HEK293T (cell line): ENCODE measurements around the gene PLCH2.

ENCODE experiments used
- CTCF ChIA-PET: fragments of 350-600 bp; formaldehyde crosslinking; extraction: SDS; loops from one replicate; lab custom pipeline; 2021; ENCODE audit warnings: antibody characterized with exemption, inconsistent platforms; lab: Yijun Ruan, JAX
- POLR2A ChIA-PET: fragments of 350-600 bp; formaldehyde crosslinking; extraction: SDS; loops from one replicate; lab custom pipeline; 2020; ENCODE audit warnings: antibody characterized with exemption, inconsistent platforms; lab: Yijun Ruan, JAX
- DNase-seq: peaks from one replicate; pipeline ENCODE4 v3.0.0; 2012; ENCODE audit warnings: mixed read lengths; ENCODE audit errors: extremely low spot score
- ARNT ChIP-seq: fragments of 450-650 bp; IDR thresholded peaks from 2 replicates; pipeline ENCODE4 v1.6.1; 2017; ENCODE audit warnings: mild to moderate bottlenecking
- BHLHE40 ChIP-seq: fragments of 450-650 bp; IDR thresholded peaks from 2 replicates; pipeline ENCODE4 v1.6.1; 2016; ENCODE audit warnings: mild to moderate bottlenecking, moderate library complexity, borderline replicate concordance
- CTBP1 ChIP-seq: fragments of 450-650 bp; IDR thresholded peaks from 2 replicates; pipeline ENCODE4 v1.6.1; 2016; ENCODE audit warnings: borderline replicate concordance
- ELF4 ChIP-seq: fragments of 450-650 bp; IDR thresholded peaks from 2 replicates; pipeline ENCODE4 v1.6.1; 2017; ENCODE audit warnings: antibody characterized with exemption
- FOXK2 ChIP-seq: fragments of 450-650 bp; IDR thresholded peaks from 2 replicates; pipeline ENCODE4 v1.6.1; 2016; ENCODE audit warnings: mild to moderate bottlenecking
- FOXM1 ChIP-seq: fragments of 450-650 bp; IDR thresholded peaks from 2 replicates; pipeline ENCODE4 v1.6.1; 2017; ENCODE audit warnings: mild to moderate bottlenecking, borderline replicate concordance
- HDGF ChIP-seq: fragments of 450-650 bp; IDR thresholded peaks from 2 replicates; pipeline ENCODE4 v1.6.1; 2017; ENCODE audit warnings: antibody characterized with exemption, borderline replicate concordance
- L3MBTL2 ChIP-seq: fragments of 450-650 bp; conservative IDR thresholded peaks from 2 replicates; pipeline ENCODE4 v1.6.1; 2016; ENCODE audit warnings: mild to moderate bottlenecking
- NFRKB ChIP-seq: fragments of 450-650 bp; IDR thresholded peaks from 2 replicates; pipeline ENCODE4 v1.6.1; 2016; ENCODE audit warnings: mild to moderate bottlenecking, moderate library complexity
- PKNOX1 ChIP-seq: fragments of 450-650 bp; IDR thresholded peaks from 2 replicates; pipeline ENCODE4 v1.6.1; 2016
- SP1 ChIP-seq: fragments of 450-650 bp; IDR thresholded peaks from 2 replicates; pipeline ENCODE4 v1.6.1; 2017
- SUZ12 ChIP-seq: fragments of 450-650 bp; IDR thresholded peaks from 2 replicates; pipeline ENCODE4 v1.6.1; 2016; ENCODE audit warnings: mild to moderate bottlenecking
- TARDBP ChIP-seq: fragments of 450-650 bp; IDR thresholded peaks from 2 replicates; pipeline ENCODE4 v1.6.1; 2016
- ZNF384 ChIP-seq: fragments of 450-650 bp; IDR thresholded peaks from 2 replicates; pipeline ENCODE4 v1.6.1; 2016

The PLCH2 gene

GRCh38 chr1:2540816-2541492 lies 64.9 kb downstream of the PLCH2 start:
- TF ChIP-seq ARNT (no peak), HDGF (no peak)
- ChIA-PET CTCF (no interaction called here), POLR2A (interaction anchor here (1.3 kb wide), 1 partner anchor 14 kb away, joined by 4 read pairs; the partner anchor contains the start of gene PANK4)
- DNase-seq = no peak

GRCh38 chr1:2541619-2542245 lies 65.6 kb downstream of the PLCH2 start:
- 0 out of 2 replicates have a peak, but pooled peaks have one; percentile 32 for TF ChIP-seq FOXM1
- TF ChIP-seq ZNF384 = no peak
- no peak for TF ChIP-seq CTBP1
- no peak for TF ChIP-seq PKNOX1
- TF ChIP-seq NFRKB = no peak
- no peak for TF ChIP-seq BHLHE40
- TF ChIP-seq ELF4 = no peak
- CTCF ChIA-PET = no interaction called here
- POLR2A ChIA-PET = interaction anchor here (1.3 kb wide), 1 partner anchor 129 kb away, joined by 4 read pairs; no protein-coding TSS in a partner anchor
- DNase-seq = no peak

GRCh38 chr1:2542246-2542915 lies 66.3 kb downstream of the PLCH2 start:
- DNase-seq = no peak
- POLR2A ChIA-PET = interaction anchor here (1.3 kb wide), 1 partner anchor 129 kb away, joined by 4 read pairs; no protein-coding TSS in a partner anchor
- CTCF ChIA-PET = no interaction called here
- TF ChIP-seq TARDBP (no peak), PKNOX1 (no peak)

GRCh38 chr1:2543543-2544092 lies 67.5 kb downstream of the PLCH2 start:
- ChIA-PET CTCF (no interaction called here), POLR2A (interaction anchor here (4.5 kb wide), 1 partner anchor 16 kb away, joined by 74 read pairs; the partner anchor contains the start of genes HES5 and PANK4)
- DNase-seq = no peak
- TF ChIP-seq PKNOX1 (no peak), SP1 (no peak), BHLHE40 (no peak), ELF4 (no peak), FOXK2 (no peak), ARNT (no peak), TARDBP (no peak), FOXM1 (no peak), CTBP1 (no peak)

- no peak for DNase-seq
- POLR2A ChIA-PET = interaction anchor here (2.9 to 4.5 kb wide), 2 partner anchors 11 to 17 kb away, joined by 10 to 74 read pairs; partner anchors contain the start of genes HES5 and PANK4
- TF ChIP-seq PKNOX1 (no peak), CTBP1 (no peak), SUZ12 (no peak), TARDBP (no peak), NFRKB (no peak), ARNT (no peak), FOXM1 (no peak), FOXK2 (no peak), HDGF (no peak), BHLHE40 (no peak), L3MBTL2 (no peak)
- CTCF ChIA-PET = no interaction called here
These were observed 68.2 kb downstream of the PLCH2 start for GRCh38 chr1:2544093-2544874.
